ENCODE measurements around the gene CAMK2N1.

CAMK2N1 gene

GRCh38 chr1:20477348-20478056 lies 8.5 kb downstream of the CAMK2N1 start:
- DNase-seq, result no peak

- DNase-seq, result peak; percentile 26
These were observed 9.6 kb downstream of the CAMK2N1 start for GRCh38 chr1:20476265-20477038.

- no peak for DNase-seq
These were observed 11.0 kb downstream of the CAMK2N1 start for GRCh38 chr1:20474996-20475395.

DNA sequence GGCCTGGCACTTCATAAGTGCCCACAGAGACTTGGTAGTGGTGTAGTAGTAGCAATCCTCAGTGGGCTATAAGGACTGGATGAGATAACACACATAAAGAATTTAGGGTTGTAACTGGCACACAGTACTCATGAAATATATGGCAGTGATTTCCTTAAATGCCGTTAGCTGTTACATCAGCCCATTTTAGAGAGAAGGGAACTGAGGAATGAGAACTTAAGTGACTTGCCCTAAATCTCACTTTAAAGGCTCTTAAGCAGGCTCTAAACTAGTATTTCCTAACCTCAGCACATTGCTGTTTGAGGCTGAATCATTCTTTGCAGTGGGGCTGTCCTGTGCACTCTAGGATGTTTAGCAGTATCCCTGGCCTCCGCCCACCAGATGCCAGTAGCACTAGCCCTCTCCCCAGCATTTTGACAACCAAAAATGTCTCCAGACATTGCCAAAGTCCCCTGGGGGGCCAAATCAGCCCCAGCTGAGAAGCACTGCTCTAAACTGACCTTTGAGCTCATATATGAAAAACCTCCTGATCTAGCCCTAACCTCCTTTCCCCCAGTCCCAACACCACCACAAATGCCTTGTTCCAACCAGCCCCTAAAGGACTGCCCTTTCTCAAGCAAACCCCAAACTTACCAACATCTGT lies 11.6 kb downstream of the CAMK2N1 start:
- no peak for DNase-seq

DNA sequence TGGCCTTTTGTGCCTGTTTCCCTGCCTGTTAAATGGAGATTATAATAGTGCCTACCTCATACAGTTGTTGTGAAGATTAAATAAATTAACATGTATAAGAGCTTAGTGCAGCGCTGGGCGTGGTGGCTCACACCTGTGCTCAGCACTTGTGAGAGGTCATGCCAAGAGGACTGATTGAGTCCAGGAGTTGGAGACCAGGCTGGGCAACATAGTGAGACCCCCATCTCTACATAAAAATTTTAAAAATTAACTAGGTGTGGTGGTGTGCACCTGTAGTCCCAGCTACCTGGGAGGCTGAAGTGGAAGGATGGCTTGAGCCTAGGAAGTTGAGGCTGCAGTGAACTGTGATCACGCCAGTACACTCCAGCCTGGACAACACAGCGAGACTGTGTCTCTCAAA lies 12.1 kb downstream of the CAMK2N1 start:
- DNase-seq, result no peak

DNA sequence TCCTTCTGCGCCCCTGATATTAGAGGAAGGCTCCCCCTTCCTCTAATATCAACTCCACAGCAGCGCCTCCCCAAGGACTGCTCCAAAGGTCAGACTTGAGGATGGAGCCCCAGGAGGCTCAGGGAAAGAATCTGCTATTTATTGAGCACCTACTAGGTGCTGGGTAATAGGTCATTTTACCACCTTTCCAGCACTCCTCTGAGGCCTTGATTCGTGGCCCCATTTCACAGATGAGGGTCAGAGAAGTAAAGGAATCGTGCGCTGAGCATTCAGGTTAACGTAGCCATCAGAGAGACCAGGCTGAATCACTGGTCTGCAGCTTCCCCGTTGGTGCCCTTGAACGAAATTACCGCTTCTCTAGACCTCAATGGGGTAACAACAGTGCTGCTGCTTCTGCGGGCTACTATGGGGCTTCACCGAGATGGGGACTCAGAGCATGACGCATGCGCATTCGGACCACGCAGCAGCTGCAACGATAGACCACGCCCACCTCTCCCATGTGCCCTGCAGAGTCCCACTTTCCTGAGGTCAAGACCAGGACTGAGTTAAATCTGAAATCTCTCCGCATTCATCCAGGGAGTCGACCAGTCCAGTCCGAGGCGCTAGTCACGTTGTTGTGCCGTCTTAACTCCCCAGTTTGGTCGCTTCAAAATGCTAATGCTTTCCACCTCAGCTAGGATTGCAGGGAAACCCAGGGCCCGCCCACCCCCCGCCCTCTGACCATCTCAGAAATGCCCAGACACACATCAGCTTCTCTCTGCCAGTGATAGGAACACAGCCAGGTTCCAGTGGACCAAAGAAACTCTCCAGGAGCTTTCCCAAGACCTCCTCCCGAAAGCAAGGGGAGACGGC lies 12.9 kb downstream of the CAMK2N1 start:
- DNase-seq, result no peak

DNA sequence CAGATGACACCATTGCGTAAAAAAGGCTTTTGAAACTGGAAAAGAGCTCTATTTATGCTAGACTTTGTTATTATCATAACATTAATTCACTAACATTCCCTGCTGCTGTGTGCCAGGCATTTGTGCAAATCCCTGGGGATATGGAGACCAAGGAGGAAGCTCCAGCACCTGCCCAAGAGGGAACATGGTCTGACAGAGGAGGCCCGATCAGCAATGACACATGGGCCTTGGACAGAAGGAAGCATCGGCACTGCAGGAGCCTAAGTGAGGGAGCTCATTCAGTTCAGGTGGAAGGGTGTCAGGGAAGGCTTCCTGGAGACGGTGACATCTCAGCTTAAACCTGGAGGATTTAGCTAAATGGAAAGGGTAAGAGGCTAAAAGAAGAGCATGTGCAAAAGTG lies 13.9 kb downstream of the CAMK2N1 start:
- DNase-seq, result no peak

- peak; percentile 74 for DNase-seq
These were observed 15.8 kb downstream of the CAMK2N1 start for GRCh38 chr1:20470194-20470593.

GRCh38 chr1:20469406-20470076 lies 16.5 kb downstream of the CAMK2N1 start:
- DNase-seq, result no peak

DNA sequence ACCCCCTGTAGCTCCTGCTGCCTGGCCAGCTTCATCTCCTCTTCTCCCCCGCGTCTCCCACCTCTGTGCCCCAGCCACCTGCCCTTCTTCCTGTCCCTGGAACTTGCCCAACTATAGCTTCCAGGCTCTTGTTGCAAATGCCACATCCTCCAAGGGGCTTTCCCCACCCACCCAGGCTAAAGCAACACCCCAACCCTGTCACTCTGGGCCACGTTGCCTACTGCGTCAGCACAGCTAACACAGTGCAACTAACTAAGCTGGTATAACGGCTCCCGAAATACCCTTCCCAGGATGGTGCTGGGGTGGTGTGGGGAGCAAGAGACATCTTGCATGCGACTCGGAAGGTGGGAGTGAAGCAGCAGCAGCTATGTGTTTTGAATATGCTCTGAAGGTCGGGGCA lies 19.7 kb downstream of the CAMK2N1 start:
- DNase-seq, result no peak

DNA sequence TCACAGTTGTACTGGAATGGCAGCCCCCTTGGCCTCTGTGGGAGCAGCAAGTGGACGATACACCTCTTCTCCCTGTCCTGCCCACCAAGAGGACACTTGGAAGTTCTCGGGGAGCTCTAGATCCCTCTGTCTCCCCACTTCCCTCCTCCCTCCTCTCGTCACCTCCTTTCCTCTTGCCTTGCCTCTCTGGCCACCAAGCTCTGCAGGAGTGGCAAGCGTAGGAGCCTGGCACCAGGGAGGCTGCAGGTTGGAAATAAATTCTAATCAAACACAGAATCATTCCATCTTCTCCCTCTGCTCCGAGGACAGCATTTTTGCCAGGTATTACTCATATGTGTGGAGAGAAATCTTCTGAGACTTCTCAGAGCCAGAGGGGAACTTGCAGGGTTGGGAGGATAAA lies 20.8 kb downstream of the CAMK2N1 start:
- DNase-seq, result no peak

DNA sequence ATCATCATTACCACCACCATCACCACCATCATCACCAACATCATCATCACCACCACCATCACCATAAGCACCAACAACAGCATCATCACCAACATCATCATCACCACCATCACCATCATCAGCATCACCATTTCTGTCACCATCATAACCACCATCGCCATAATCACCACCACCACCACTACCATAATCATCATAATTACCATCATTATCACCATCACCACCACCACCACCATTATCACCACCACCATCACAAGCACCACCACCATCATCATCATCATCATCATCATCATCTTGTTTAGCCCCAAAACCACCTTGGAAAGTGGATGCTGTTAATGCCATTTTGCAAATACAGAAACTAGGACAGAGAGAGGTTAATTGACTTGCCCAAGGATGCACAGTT lies 22.5 kb downstream of the CAMK2N1 start:
- DNase-seq, result no peak

DNA sequence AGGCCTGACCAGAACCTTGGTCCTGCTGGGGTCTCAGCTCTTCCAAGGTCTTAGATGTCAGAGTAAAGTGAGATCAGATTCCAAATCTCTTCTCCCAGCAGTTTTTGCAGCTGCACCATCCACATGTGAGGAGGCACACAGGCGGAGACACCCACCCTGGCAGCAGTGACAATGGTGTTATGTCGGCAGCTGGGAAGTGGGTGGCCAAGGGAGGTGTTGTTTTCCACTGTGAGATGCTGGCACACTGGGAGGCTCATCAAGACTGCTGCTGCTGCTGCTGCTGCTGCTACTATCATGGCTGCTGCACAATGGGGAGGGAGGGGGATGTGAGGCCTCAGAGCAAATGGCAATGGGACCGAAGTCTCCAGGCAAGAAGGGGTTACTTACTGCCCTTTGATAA lies 23.6 kb downstream of the CAMK2N1 start:
- DNase-seq, result no peak

DNA sequence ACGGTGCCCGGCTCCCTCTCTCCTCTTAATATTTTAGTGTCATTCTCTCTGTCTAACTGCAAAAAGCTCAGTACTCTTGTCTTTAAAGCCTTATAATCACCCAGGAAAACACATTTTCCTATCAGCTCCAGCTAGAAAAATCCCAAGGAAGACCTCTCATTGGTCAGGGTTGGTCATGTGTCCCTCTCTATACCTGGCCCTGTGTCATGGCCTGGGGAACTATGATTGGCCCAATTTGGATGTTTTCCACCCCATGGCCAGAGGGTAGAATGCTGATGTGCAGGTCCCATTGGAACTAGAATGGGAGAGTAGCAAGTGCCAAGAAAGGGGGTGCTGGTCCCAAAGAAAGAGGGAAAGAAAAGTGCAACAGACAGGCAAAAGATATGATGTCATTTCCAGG lies 27.3 kb downstream of the CAMK2N1 start:
- no peak for DNase-seq

DNA sequence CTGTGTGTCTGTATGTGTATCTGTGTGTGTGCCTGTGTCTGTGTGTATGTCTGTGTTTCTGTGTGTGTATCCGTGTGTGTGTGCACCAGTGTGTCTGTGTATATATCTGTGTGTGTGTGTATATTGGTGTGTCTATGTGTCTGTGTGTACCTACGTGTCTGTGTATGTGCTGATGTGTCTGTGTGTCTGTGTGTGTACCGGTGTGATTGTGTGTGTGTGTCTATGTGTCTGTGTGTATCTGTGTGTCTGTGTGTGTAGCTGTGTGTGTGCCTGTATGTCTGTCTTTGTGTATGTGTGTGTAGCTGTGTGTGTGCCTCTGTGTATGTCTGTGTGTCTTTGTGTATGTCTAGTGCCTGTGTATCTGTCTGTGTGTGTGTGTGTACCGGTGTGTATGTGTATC lies 32.0 kb downstream of the CAMK2N1 start:
- DNase-seq, result no peak

- DNase-seq, result no peak
These were observed 36.2 kb downstream of the CAMK2N1 start for GRCh38 chr1:20449735-20450311.

- DNase-seq, result no peak
These were observed 37.3 kb downstream of the CAMK2N1 start for GRCh38 chr1:20448671-20449071.

- DNase-seq, result no peak
These were observed 38.2 kb downstream of the CAMK2N1 start for GRCh38 chr1:20447794-20448193.

GRCh38 chr1:20446796-20447195 lies 39.2 kb downstream of the CAMK2N1 start:
- DNase-seq, result no peak

DNA sequence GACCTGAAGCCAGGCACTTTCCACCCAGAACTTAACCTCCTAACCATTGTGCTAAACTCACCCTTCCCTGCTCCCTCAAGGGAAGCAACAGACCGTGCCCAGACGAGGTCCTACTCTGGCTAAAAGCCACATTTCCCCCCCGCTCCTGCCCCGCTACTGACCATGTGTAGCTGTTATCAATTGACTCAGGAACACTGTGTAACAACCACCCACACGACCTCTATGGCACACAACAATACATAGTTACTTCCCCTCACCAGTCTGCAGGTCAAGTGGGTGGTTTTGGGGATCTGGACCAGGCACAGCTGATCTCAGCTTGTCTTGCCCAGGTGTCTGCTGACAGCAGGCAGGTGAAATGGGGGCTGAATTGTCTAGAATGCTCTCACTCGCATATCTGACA lies 40.1 kb downstream of the CAMK2N1 start:
- DNase-seq, result no peak

DNA sequence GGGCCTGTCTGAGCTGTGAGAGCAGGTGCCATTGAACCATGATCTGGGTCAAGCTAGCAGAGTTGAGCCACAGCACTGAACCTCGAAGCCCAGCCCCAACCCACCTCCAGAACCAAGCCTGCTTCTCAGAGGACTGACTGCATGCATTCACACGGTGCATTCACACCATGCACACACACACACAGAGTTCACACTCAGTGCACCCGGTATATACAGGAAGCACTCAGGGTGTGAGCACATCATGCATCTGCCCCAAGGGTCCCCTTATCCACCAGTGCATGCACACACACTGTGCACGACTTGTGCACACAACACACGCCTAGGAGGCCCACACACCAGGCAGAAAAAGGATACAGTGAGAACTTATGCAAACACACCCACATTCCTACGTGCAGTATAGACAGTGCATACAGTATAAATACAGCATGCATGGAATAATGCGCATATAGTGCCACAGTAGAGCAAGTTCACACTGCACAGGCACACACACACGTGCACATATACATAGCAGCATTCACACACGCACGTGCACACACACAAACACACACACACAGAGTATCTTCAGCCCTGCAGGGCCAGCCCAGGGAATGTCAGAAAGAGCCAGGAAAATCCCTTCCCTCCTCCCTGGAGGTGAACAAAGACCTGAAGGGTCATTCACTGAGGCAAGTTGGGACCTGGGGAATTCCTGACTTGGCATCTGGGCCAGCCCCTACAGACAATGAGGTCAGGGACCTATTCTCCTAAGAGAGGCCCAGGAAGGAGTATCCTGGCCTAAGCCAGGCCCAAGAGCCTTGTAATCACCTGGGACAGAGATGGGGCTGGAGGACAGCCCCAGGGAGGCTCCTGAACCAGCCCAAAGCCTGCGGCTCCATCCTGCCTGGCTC lies 42.1 kb downstream of the CAMK2N1 start:
- no peak for DNase-seq

Data from NCI-H510A treated with DMSO at 0.1 percent for 48 hours (cell line).